Activated CD4-positive, alpha-beta T cell treated with anti-CD3 and anti-CD28 coated beads, Interleukin-2, amount 10 ng/mL, durations not matched to agents 7 days and 5 days (primary cell): ENCODE data around the gene JDP2. TPM values are rescaled to one million over a fixed set of nuclear protein-coding genes. Genes with fewer than 3 reads are reported as not detected.
A peak's percentile ranks its signal among the peaks of the same experiment; 100 is the strongest.

Experiments
- CTCF ChIA-PET: fragments of 350-600 bp; sonication (Branson Sonifier 250); formaldehyde crosslinking; loops from one replicate; lab custom pipeline; 2021; ENCODE audit warnings: antibody characterized with exemption; lab: Charles Lee
- POLR2A ChIA-PET: fragments of 350-600 bp; sonication (Branson Sonifier 250); formaldehyde crosslinking; loops from one replicate; lab custom pipeline; 2021; ENCODE audit warnings: antibody characterized with exemption; lab: Charles Lee
- DNase-seq: peaks from one replicate; pipeline ENCODE4 v3.0.0-alpha.2; 2020
- H3K27ac Mint-ChIP-seq: one replicate; pipeline ENCODE4 v1.8.0; 2021; ENCODE audit warnings: mild to moderate bottlenecking, moderate library complexity, mixed read lengths
- H3K27me3 Mint-ChIP-seq: one replicate; pipeline ENCODE4 v1.8.0; 2021; ENCODE audit warnings: mixed read lengths
- H3K36me3 Mint-ChIP-seq: one replicate; pipeline ENCODE4 v1.8.0; 2021; ENCODE audit warnings: low read depth, mixed read lengths
- H3K4me1 Mint-ChIP-seq: one replicate; pipeline ENCODE4 v1.8.0; 2021; ENCODE audit warnings: mixed read lengths
- H3K4me3 Mint-ChIP-seq: one replicate; pipeline ENCODE4 v1.8.0; 2021; ENCODE audit warnings: mild to moderate bottlenecking, moderate library complexity, mixed read lengths
- H3K9me3 Mint-ChIP-seq: one replicate; pipeline ENCODE4 v1.8.0; 2021; ENCODE audit warnings: mixed read lengths
- total RNA-seq, 2 experiments: library from RNA; stranded (reverse); gene quantifications; one replicate each; pipeline ENCODE4 v1.2.3, GENCODE V29; 2021

JDP2 gene
- total RNA-seq, 2 experiments from 2014 or later = 0.99 to 1.6 TPM

GRCh38 chr14:75497191-75497590 is 69.4 kb downstream of the JDP2 start:
- POLR2A ChIA-PET = interaction anchor here (0.6 kb wide), 1 partner anchor 238 kb away, joined by 3 read pairs; no protein-coding TSS in a partner anchor
- no peak overlapping the region for H3K4me3 Mint-ChIP-seq
- peak overlapping the region; percentile 76 for H3K27ac Mint-ChIP-seq
- H3K9me3 Mint-ChIP-seq = peaks cover 4% of the 10 kb centered on the region
- no peak for DNase-seq
- no peaks in the 10 kb centered on the region for H3K27me3 Mint-ChIP-seq
- peaks cover 44% of the 10 kb centered on the region for H3K4me1 Mint-ChIP-seq
- CTCF ChIA-PET = interaction anchor here (0.6 to 2.7 kb wide), 12 partner anchors 8 to 198 kb away, joined by 3 to 11 read pairs (median 4); partner anchors contain the start of genes BATF and FLVCR2
- no peaks in the 10 kb centered on the region for H3K36me3 Mint-ChIP-seq

DNA sequence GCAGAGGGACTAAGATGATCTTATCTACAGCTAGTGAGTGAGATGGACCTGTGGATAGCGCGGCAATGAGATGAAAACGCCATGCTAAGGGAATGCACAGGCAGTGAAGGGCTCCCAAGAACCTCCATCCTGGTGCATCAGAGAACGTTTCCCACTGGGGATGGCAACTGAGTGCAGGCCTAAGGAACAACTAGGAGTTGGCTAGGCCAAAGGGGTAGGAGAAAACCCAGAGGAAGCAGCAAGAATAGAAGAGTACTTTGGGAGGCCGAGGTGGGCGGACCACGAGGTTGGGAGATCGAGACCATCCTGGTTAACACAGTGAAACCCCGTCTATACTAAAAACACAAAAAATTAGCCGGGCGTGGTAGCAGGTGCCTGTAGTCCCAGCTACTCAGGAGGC is 69.9 kb downstream of the JDP2 start:
- DNase-seq = no peak
- H3K36me3 Mint-ChIP-seq = no peaks in the 10 kb centered on the region
- peaks cover 43% of the 10 kb centered on the region for H3K4me1 Mint-ChIP-seq
- H3K27ac Mint-ChIP-seq = peak overlapping the region; percentile 76
- CTCF ChIA-PET = interaction anchor here (0.7 to 2.7 kb wide), 8 partner anchors 9 to 190 kb away, joined by 3 to 11 read pairs (median 4); partner anchors contain the start of gene BATF
- POLR2A ChIA-PET = no interaction called here
- H3K9me3 Mint-ChIP-seq = peaks cover 4% of the 10 kb centered on the region
- no peaks in the 10 kb centered on the region for H3K27me3 Mint-ChIP-seq
- no peak overlapping the region for H3K4me3 Mint-ChIP-seq

DNA sequence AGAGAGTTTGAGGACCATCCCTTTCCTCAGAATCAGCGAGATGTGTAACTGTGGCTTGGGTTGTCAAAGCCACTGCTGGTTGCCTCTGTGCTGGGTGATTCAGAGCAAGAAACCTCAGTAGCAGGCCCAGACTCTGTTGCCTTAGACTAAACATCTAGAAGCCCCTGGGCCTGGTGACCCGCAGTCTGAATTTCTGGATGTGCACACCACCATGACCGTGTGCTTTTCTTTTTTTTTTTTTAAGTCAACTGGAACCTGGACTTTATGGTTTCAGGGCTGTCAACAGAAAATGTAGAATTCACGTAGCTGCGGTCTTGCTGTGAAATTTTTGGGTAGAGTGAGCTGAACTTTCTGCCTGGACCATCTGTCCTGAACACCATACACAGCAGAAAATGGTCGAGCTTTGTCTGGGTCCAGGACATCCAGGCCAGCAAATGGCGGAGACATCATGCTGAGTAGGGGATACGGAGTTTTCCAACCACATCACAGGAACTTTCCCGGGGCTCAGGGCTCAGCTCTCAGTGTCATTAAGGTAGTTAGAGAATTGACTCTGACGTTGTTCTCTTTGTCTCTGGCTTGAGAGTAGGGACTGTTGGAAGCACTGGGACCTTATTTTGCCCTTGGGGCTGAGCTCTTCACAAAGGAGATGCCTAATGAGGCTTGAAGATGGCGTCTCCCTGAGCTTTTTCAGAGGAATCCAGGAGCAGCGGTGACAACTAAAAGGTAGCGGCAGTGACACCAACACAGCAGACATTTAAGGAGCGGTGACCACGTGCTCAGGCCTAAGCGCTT is 71.5 kb downstream of the JDP2 start:
- no peak overlapping the region for H3K4me3 Mint-ChIP-seq
- CTCF ChIA-PET = interaction anchor here (0.6 to 2.7 kb wide), 4 partner anchors 7 to 178 kb away, joined by 4 to 11 read pairs (median 5); partner anchors contain the start of gene BATF
- peaks cover 33% of the 10 kb centered on the region for H3K4me1 Mint-ChIP-seq
- H3K27me3 Mint-ChIP-seq = no peaks in the 10 kb centered on the region
- H3K36me3 Mint-ChIP-seq = no peaks in the 10 kb centered on the region
- POLR2A ChIA-PET = no interaction called here
- no peak overlapping the region for H3K27ac Mint-ChIP-seq
- H3K9me3 Mint-ChIP-seq = peaks cover 11% of the 10 kb centered on the region
- no peak for DNase-seq

DNA sequence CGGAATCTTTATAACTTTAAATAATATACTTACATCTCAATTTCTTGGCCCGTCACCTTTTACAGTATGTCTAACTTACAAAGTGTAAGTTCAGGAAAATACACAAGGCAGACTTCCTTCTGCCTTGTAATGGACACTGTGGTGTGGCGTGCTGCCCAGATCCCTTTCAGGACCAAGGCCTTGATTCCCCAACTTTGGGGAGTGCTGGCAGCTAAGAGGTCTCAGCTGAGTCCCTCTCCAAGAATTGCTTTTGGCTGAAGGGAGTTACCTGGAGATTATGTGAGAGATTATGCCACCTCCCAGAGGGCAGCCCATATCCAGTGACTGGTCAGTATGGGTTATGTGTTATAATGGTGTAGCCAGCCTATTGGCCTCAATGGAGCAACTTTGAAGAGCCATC is 73.3 kb downstream of the JDP2 start:
- Mint-ChIP-seq H3K27me3 (no peaks in the 10 kb centered on the region), H3K4me1 (peaks cover 20% of the 10 kb centered on the region), H3K4me3 (no peak overlapping the region), H3K9me3 (peaks cover 9% of the 10 kb centered on the region), H3K27ac (no peak overlapping the region), H3K36me3 (no peaks in the 10 kb centered on the region)
- DNase-seq = no peak
- POLR2A ChIA-PET = no interaction called here
- CTCF ChIA-PET = interaction anchor here (0.5 kb wide), 1 partner anchor 12 kb away, joined by 3 read pairs; no protein-coding TSS in a partner anchor

DNA sequence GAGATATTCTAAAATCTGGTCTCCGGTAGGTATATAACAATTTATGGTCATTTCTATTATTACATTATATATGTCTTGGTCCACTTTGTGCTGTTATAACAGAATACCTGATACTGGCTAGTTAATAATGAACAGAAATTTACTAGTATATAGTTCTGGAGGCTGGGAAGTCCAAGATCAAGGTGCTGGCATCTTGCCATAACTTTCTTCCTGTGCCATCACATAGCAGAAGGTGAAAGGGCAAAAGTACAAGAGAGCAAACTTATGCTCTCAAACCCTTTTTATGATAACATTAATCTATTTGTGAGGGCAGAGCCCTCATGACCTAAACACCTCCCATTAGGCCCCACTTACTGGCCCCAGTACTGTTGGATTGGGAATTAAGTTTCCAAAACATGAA is 76.6 kb downstream of the JDP2 start:
- no peak for DNase-seq
- H3K27me3 Mint-ChIP-seq = peaks cover 2% of the 10 kb centered on the region
- peaks cover 18% of the 10 kb centered on the region for H3K9me3 Mint-ChIP-seq
- no peak overlapping the region for H3K27ac Mint-ChIP-seq
- ChIA-PET POLR2A (no interaction called here), CTCF (interaction anchor here (1.2 kb wide), 1 partner anchor 22 kb away, joined by 3 read pairs; no protein-coding TSS in a partner anchor)
- no peaks in the 10 kb centered on the region for H3K36me3 Mint-ChIP-seq
- no peaks in the 10 kb centered on the region for H3K4me1 Mint-ChIP-seq
- no peak overlapping the region for H3K4me3 Mint-ChIP-seq

DNA sequence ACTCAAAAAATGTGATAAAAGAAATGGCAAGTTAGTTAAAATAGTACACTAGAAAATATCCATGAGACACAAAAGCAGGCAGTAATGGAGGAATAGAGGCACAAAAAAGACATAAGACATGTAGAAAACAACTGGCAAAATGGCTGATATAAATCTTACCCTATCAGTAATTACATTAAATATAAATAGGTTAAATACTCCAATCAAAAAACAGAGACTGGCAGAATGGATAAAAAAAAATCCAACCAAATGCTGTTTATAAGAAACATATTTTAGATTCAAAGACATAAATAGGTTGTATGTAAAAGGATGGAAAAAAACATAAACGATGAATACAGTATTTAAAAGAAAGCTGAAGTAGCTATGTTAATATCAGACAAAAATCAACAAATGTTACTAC is 79.1 kb downstream of the JDP2 start:
- POLR2A ChIA-PET = no interaction called here

GRCh38 chr14:75510547-75510946 is 82.7 kb downstream of the JDP2 start:
- H3K9me3 Mint-ChIP-seq = peaks cover 33% of the 10 kb centered on the region
- no peak overlapping the region for H3K4me3 Mint-ChIP-seq
- H3K27ac Mint-ChIP-seq = no peak overlapping the region
- ChIA-PET CTCF (no interaction called here), POLR2A (no interaction called here)
- DNase-seq = no peak
- H3K27me3 Mint-ChIP-seq = peaks cover 2% of the 10 kb centered on the region
- peaks cover 15% of the 10 kb centered on the region for H3K36me3 Mint-ChIP-seq
- H3K4me1 Mint-ChIP-seq = peaks cover 6% of the 10 kb centered on the region

More for the DNA sequence above, 79.1 kb downstream of the JDP2 start:
- no peaks in the 10 kb centered on the region for H3K4me1 Mint-ChIP-seq
- H3K4me3 Mint-ChIP-seq = no peak overlapping the region
- H3K27ac Mint-ChIP-seq = no peak overlapping the region
- no peak for DNase-seq
- H3K9me3 Mint-ChIP-seq = peaks cover 35% of the 10 kb centered on the region
- H3K27me3 Mint-ChIP-seq = peaks cover 2% of the 10 kb centered on the region
- CTCF ChIA-PET = interaction anchor here (0.6 to 3.6 kb wide), 6 partner anchors 8 to 19 kb away, joined by 4 to 15 read pairs (median 4); no protein-coding TSS in a partner anchor
- peaks cover 14% of the 10 kb centered on the region for H3K36me3 Mint-ChIP-seq

DNA sequence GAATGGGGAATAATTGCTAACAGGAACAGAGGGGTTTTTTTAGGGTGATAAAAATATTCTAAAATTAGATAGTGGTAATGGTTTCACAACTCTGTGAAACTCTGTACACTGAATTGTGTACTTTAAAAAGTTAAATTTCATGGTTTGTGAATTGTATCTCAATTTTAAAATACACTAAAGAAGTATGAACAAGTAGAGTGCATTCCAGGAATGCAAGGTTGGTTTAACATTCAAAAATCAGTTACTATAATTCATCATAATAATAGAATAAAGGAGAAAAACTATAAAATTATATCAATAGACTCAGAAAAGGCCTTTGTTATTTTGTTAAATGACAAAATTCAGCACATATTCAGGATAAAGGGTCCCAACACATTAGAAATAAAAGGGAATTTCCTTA is 83.4 kb downstream of the JDP2 start:
- H3K4me1 Mint-ChIP-seq = peaks cover 12% of the 10 kb centered on the region
- POLR2A ChIA-PET = no interaction called here

DNA sequence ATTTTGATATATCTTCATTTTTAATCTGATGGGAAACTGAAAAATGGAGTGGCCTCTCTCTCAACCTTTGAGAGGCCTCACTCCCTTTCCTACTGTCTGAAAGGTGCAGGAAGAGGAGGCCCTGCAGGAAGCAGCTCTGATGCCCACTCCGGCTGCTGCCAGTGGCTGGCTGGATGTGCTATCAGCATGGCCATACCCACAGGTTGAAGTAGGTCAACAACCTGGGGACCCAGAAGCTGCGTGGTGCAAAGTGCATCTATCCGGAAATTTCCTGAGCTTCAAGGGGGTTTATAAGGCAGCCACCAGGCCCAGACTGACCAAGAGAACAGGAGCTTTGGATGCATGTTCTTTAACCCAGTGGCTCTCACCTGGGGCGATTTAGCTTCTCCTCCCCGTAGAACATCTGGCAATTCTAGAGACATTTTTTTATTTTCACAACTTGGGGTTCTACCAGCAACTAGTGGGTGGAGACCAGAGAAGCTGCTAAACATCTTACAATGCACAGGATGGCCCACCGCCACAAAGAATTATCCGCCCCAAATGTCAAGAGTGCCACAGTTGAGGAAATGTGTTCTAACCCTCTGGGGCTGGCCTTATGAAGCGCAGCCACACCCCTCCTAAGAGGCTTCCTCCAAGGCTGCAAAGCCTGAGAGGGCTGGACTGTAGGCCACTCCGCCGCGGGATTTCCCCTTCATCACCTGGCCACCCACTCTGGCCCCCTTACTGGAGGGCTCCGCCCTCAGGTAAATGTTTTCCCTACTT is 86.3 kb downstream of the JDP2 start:
- ChIA-PET POLR2A (interaction anchor here (0.7 kb wide), 1 partner anchor 592 kb away, joined by 3 read pairs; no protein-coding TSS in a partner anchor), CTCF (interaction anchor here (0.7 to 3.0 kb wide), 8 partner anchors 10 to 60 kb away, joined by 4 to 13 read pairs (median 7); no protein-coding TSS in a partner anchor)
- Mint-ChIP-seq H3K27me3 (no peaks in the 10 kb centered on the region), H3K4me1 (peaks cover 24% of the 10 kb centered on the region), H3K36me3 (peaks cover 15% of the 10 kb centered on the region), H3K9me3 (peaks cover 24% of the 10 kb centered on the region), H3K4me3 (no peak overlapping the region), H3K27ac (no peak overlapping the region)
- DNase-seq = no peak

More for the DNA sequence above, 83.4 kb downstream of the JDP2 start:
- Mint-ChIP-seq H3K9me3 (peaks cover 31% of the 10 kb centered on the region), H3K27me3 (peaks cover 2% of the 10 kb centered on the region), H3K27ac (no peak overlapping the region), H3K36me3 (peaks cover 15% of the 10 kb centered on the region), H3K4me3 (no peak overlapping the region)
- DNase-seq = no peak
- CTCF ChIA-PET = interaction anchor here (0.6 to 3.0 kb wide), 4 partner anchors 10 to 580 kb away, joined by 3 to 11 read pairs (median 8); partner anchors contain the start of gene BATF

- peak; percentile 41 for DNase-seq
- peak overlapping the region; percentile 91 for H3K27ac Mint-ChIP-seq
- peaks cover 27% of the 10 kb centered on the region for H3K4me1 Mint-ChIP-seq
- H3K36me3 Mint-ChIP-seq = peaks cover 15% of the 10 kb centered on the region
- no peaks in the 10 kb centered on the region for H3K27me3 Mint-ChIP-seq
- CTCF ChIA-PET = interaction anchor here (1.0 to 2.6 kb wide), 6 partner anchors 11 to 209 kb away, joined by 3 to 13 read pairs (median 7); no protein-coding TSS in a partner anchor
- H3K9me3 Mint-ChIP-seq = peaks cover 21% of the 10 kb centered on the region
- peak overlapping the region; percentile 70 for H3K4me3 Mint-ChIP-seq
- POLR2A ChIA-PET = interaction anchor here (0.6 kb wide), 1 partner anchor 645 kb away, joined by 4 read pairs; no protein-coding TSS in a partner anchor
Observed at GRCh38 chr14:75514673-75515628, 87.1 kb downstream of the JDP2 start.

GRCh38 chr14:75515629-75515996 is 87.8 kb downstream of the JDP2 start:
- Mint-ChIP-seq H3K9me3 (peaks cover 16% of the 10 kb centered on the region), H3K4me3 (peak overlapping the region; percentile 70), H3K27ac (peak overlapping the region; percentile 3), H3K27me3 (no peaks in the 10 kb centered on the region), H3K4me1 (peaks cover 34% of the 10 kb centered on the region), H3K36me3 (peaks cover 11% of the 10 kb centered on the region)
- ChIA-PET POLR2A (interaction anchor here (0.6 kb wide), 1 partner anchor 646 kb away, joined by 4 read pairs; no protein-coding TSS in a partner anchor), CTCF (interaction anchor here (1.0 to 2.5 kb wide), 5 partner anchors 10 to 210 kb away, joined by 3 to 13 read pairs (median 7); no protein-coding TSS in a partner anchor)
- no peak for DNase-seq
